A549 (cell line): ENCODE results near the gene SCML1. TPM values are rescaled to one million over a fixed set of nuclear protein-coding genes. Genes with fewer than 3 reads are reported as not detected.
A peak's percentile ranks its signal among the peaks of the same experiment; 100 is the strongest.

Experiments used
- ATAC-seq, 2 experiments: fragments of 200-7000 bp in 1 of 2; fragments of >200 bp in 1 of 2; cut with Nextera tagmentation in 1 of 2; cut with Tn5 transposase in 1 of 2; 3 replicates each; pipeline versions ENCODE4 v1.8.0 to v1.9.1; 2018 to 2020; ENCODE audit warnings: mild to moderate bottlenecking in 1 of 2, moderate library complexity in 1 of 2
- CTCF ChIA-PET: fragments of 300-600 bp; sonication (Branson Sonifier 250); formaldehyde crosslinking; extraction: SDS; loops from one replicate; lab custom pipeline; 2021; ENCODE audit warnings: antibody characterized with exemption, inconsistent platforms; lab: Yijun Ruan, JAX
- POLR2A ChIA-PET: fragments of 350-600 bp; formaldehyde crosslinking; extraction: SDS; loops from one replicate; lab custom pipeline; 2021; ENCODE audit warnings: antibody characterized with exemption, inconsistent platforms; lab: Yijun Ruan, JAX
- DNase-seq, 2 experiments: peaks; one replicate each; pipeline versions ENCODE4 v3.0.0 to v3.0.0-alpha.2; 2011 to 2016; ENCODE audit warnings: low read depth in 1 of 2, low spot score in 1 of 2
- FAIRE-seq: peaks from 2 replicates; lab custom pipeline; 2011; peaks lifted over from hg19 to GRCh38; lab: Jason Lieb, UNC
- H3K27ac ChIP-seq, 2 experiments: fragments of >200 bp; sonication (Bioruptor Twin); formaldehyde crosslinking; 3 replicates each; pipeline ENCODE4 v1.5.1; 2016 to 2017
- H3K4me1 ChIP-seq: fragments of >200 bp; sonication (Bioruptor Twin); formaldehyde crosslinking; 3 replicates; pipeline ENCODE4 v1.6.1; 2016
- H3K4me2 ChIP-seq: fragments of >200 bp; sonication (Bioruptor Twin); formaldehyde crosslinking; 3 replicates; pipeline ENCODE4 v1.6.1; 2016
- H3K4me3 ChIP-seq: fragments of >200 bp; sonication (Bioruptor Twin); formaldehyde crosslinking; 3 replicates; pipeline ENCODE4 v1.5.1; 2016
- H3K9me3 ChIP-seq: fragments of >200 bp; sonication (Bioruptor Twin); formaldehyde crosslinking; 3 replicates; pipeline ENCODE4 v1.6.1; 2016
- CBX2 ChIP-seq: fragments of 200-600 bp; sonication (generic); IDR thresholded peaks from 2 replicates; pipeline ENCODE4 v1.6.1; 2016; ENCODE audit warnings: low read depth, mild to moderate bottlenecking, borderline replicate concordance
- CHD2 ChIP-seq: fragments of 150-350 bp; IDR thresholded peaks from 2 replicates; pipeline ENCODE4 v1.6.1; 2014; ENCODE audit warnings: low read length; ENCODE audit not compliant: partially characterized antibody
- CTCF ChIP-seq: fragments of >200 bp; sonication (Bioruptor Twin); formaldehyde crosslinking; IDR thresholded peaks from 3 replicates; pipeline ENCODE4 v1.5.1; 2016
- EP300 ChIP-seq, 2 experiments: fragments of >200 bp; sonication (Bioruptor Twin); formaldehyde crosslinking; IDR thresholded peaks; 2 replicates in 1 of 2; 3 replicates in 1 of 2; pipeline ENCODE4 v1.6.1; 2016 to 2017
- HDAC2 ChIP-seq: fragments of 200-600 bp; sonication (generic); IDR thresholded peaks from 2 replicates; pipeline ENCODE4 v1.6.1; 2016
- HEYL ChIP-seq: fragments of 250-450 bp; sonication (Bioruptor Pico); IDR thresholded peaks from 2 replicates; pipeline ENCODE4 v1.8.0; 2021; ENCODE audit warnings: mild to moderate bottlenecking, moderate library complexity
- HOXB5 ChIP-seq: fragments of 250-450 bp; sonication (Bioruptor Pico); IDR thresholded peaks from 2 replicates; pipeline ENCODE4 v1.5.0; 2020; ENCODE audit warnings: mild to moderate bottlenecking, moderate library complexity
- KDM1A ChIP-seq: fragments of 200-600 bp; sonication (generic); IDR thresholded peaks from 2 replicates; pipeline ENCODE4 v1.6.1; 2016; ENCODE audit warnings: low read depth, mild to moderate bottlenecking
- MYC ChIP-seq: IDR thresholded peaks from 2 replicates; pipeline ENCODE4 v1.6.1; 2012; ENCODE audit warnings: mild to moderate bottlenecking, inconsistent platforms, low read length, improper control_type of control experiment, borderline replicate concordance
- PHF8 ChIP-seq: fragments of 200-600 bp; sonication (generic); IDR thresholded peaks from 2 replicates; pipeline ENCODE4 v1.6.1; 2016; ENCODE audit warnings: low read depth, mild to moderate bottlenecking, antibody characterized with exemption, moderate library complexity, borderline replicate concordance
- RAD21 ChIP-seq, 2 experiments: fragments of >200 bp in 1 of 2; sonication (Bioruptor Twin) in 1 of 2; formaldehyde crosslinking in 1 of 2; IDR thresholded peaks in 1 of 2; conservative IDR thresholded peaks in 1 of 2; 2 replicates in 1 of 2; 3 replicates in 1 of 2; pipeline ENCODE4 v1.6.1; 2012 to 2018; ENCODE audit warnings: inconsistent platforms in 1 of 2
- RARB ChIP-seq: fragments of 250-450 bp; sonication (Bioruptor Pico); IDR thresholded peaks from 2 replicates; pipeline ENCODE4 v1.8.0; 2021; ENCODE audit warnings: mild to moderate bottlenecking, moderate library complexity
- REST ChIP-seq: fragments of 200-600 bp; sonication (generic); IDR thresholded peaks from 2 replicates; pipeline ENCODE4 v1.6.1; 2016; ENCODE audit warnings: antibody characterized with exemption, mild to moderate bottlenecking, moderate library complexity
- RFX5 ChIP-seq: fragments of 450-650 bp; IDR thresholded peaks from 2 replicates; pipeline ENCODE4 v1.7.1; 2014; ENCODE audit warnings: antibody characterized with exemption, mild to moderate bottlenecking, moderate library complexity
- SREBF2 ChIP-seq: fragments of 450-650 bp; IDR thresholded peaks from 2 replicates; pipeline ENCODE4 v1.6.1; 2014; ENCODE audit warnings: mild to moderate bottlenecking, moderate library complexity
- TP53 ChIP-seq: fragments of 250-450 bp; sonication (Bioruptor Pico); IDR thresholded peaks from 2 replicates; pipeline ENCODE4 v1.5.0; 2021; ENCODE audit warnings: mild to moderate bottlenecking, moderate library complexity
- ZC3H11A ChIP-seq: fragments of 450-650 bp; IDR thresholded peaks from 2 replicates; pipeline ENCODE4 v1.6.1; 2014; ENCODE audit warnings: antibody characterized with exemption, mild to moderate bottlenecking
- ZFP36 ChIP-seq: fragments of 450-650 bp; IDR thresholded peaks from 2 replicates; pipeline ENCODE4 v1.6.1; 2014; ENCODE audit warnings: borderline replicate concordance; ENCODE audit not compliant: partially characterized antibody
- WGBS: methylation state at CpG from one replicate; pipeline ENCODE4 v1.1.6; 2017; ENCODE audit errors: missing lambda C conversion rate; 5-methylcytosine and 5-hydroxymethylcytosine counted together
- polyA plus RNA-seq, 4 experiments: library from polyadenylated mRNA; depleted of rRNA in 3 of 4; stranded (reverse); fragments of >200 nt; fragmentation: RNase III in 1 of 4; extraction: RNeasy Plus Mini Kit Qiagen cat#74134 plus additional on column Dnase treatment in 1 of 4; gene quantifications; 2 replicates in 3 of 4; 3 replicates in 1 of 4; pipeline ENCODE4 v1.2.3, GENCODE V29; 2011 to 2017
- TF ChIP-seq, protein P1 (sequence below): fragments of 450-650 bp; IDR thresholded peaks from 2 replicates; pipeline ENCODE4 v1.6.1; 2014; ENCODE audit warnings: antibody characterized with exemption
- TF ChIP-seq, protein P2 (sequence below): fragments of 150-350 bp; IDR thresholded peaks from 2 replicates; pipeline ENCODE4 v1.6.1; 2014; ENCODE audit warnings: low read depth, mild to moderate bottlenecking, low read length
- TF ChIP-seq, protein P3 (sequence below): IDR thresholded peaks from 2 replicates; pipeline ENCODE4 v1.6.1; 2012

Gene SCML1
- polyA plus RNA-seq, 2 of the 4 experiments (the other 2 are of a cell fraction): 4.9 to 13.3 TPM

DNA sequence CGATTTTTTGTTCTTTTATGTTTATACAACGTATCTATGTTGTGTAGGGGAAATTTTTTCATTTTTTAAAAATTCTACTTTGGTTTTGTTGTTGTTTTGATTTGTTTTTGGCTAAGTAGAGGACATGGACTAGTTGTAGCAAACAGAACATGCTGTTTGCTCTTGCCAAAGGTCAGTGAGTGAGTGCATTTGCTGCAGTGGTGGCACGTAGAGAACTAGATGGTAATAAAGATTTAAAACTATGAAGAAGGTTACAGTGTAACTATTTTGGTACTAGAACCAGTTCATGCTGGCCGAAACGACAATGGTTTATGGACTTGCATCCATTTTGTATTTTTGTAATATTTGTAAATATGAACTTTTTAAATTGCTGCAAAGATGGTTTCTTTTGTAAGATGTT, 1.9 kb upstream of the SCML1 start:
- Histone ChIP-seq H3K4me2 (peak overlapping the region; percentile 80), H3K4me3 (no peak overlapping the region), H3K4me1 (peaks cover 13% of the 10 kb centered on the region; the same call in 2 of the 3 replicates), H3K9me3 (no peaks in the 10 kb centered on the region), H3K27ac (no peak overlapping the region)
- TF ChIP-seq RFX5: no peak
- no peak for TF ChIP-seq ZC3H11A
- TF ChIP-seq EP300 (IDR thresholded peaks at IDR 0.05): no peak
- no peak for TF ChIP-seq REST
- no peak for TF ChIP-seq SREBF2
- TF ChIP-seq PHF8: no peak
- TF ChIP-seq HEYL (CRISPR knock-in tag): no peak
- no peak for TF ChIP-seq KDM1A
- TF ChIP-seq, protein P1, sequence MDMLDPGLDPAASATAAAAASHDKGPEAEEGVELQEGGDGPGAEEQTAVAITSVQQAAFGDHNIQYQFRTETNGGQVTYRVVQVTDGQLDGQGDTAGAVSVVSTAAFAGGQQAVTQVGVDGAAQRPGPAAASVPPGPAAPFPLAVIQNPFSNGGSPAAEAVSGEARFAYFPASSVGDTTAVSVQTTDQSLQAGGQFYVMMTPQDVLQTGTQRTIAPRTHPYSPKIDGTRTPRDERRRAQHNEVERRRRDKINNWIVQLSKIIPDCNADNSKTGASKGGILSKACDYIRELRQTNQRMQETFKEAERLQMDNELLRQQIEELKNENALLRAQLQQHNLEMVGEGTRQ: no peak
- no peak for TF ChIP-seq RARB (CRISPR knock-in tag)
- no peak for TF ChIP-seq TP53 (CRISPR knock-in tag)
- TF ChIP-seq HDAC2: no peak
- TF ChIP-seq, protein P2, sequence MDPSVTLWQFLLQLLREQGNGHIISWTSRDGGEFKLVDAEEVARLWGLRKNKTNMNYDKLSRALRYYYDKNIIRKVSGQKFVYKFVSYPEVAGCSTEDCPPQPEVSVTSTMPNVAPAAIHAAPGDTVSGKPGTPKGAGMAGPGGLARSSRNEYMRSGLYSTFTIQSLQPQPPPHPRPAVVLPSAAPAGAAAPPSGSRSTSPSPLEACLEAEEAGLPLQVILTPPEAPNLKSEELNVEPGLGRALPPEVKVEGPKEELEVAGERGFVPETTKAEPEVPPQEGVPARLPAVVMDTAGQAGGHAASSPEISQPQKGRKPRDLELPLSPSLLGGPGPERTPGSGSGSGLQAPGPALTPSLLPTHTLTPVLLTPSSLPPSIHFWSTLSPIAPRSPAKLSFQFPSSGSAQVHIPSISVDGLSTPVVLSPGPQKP: no peak
- no peak for TF ChIP-seq MYC
- no peak for TF ChIP-seq CHD2
- TF ChIP-seq, protein P3, sequence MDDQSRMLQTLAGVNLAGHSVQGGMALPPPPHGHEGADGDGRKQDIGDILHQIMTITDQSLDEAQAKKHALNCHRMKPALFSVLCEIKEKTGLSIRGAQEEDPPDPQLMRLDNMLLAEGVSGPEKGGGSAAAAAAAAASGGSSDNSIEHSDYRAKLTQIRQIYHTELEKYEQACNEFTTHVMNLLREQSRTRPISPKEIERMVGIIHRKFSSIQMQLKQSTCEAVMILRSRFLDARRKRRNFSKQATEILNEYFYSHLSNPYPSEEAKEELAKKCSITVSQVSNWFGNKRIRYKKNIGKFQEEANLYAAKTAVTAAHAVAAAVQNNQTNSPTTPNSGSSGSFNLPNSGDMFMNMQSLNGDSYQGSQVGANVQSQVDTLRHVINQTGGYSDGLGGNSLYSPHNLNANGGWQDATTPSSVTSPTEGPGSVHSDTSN: no peak
- no peak for TF ChIP-seq ZFP36
- no peak for TF ChIP-seq CBX2
- no peak for TF ChIP-seq RAD21 (conservative IDR thresholded peaks at IDR 0.05 in 1 of 2, IDR thresholded peaks at IDR 0.05 in 1 of 2)
- WGBS: 44% methylated on average over 5 of the region's 5 CpGs
- DNase-seq: no peak
- CTCF ChIA-PET: interaction anchor here (0.9 kb wide), 1 partner anchor 9 kb away, joined by 4 read pairs; no protein-coding TSS in a partner anchor
- POLR2A ChIA-PET: no interaction called here
- no peak for ATAC-seq
- FAIRE-seq: no peak

DNA sequence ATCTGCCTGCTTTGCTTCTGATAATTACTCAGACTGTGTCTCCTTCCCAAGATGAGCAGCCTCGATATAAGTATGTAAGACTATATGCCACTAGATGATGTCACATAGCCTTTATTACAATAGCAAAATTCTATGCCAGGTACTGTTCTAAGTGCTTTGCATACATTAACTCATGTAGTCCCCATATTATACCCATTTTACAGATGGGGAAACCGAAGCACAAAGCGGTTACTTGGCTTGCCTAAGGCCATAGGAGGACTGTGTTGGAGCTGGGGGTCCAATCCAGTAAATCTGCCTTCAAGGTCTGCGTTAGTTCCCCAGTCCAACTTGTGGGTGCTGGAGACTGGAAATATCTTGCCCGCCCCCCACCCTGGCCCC, 826 bp upstream of the SCML1 start:
- Histone ChIP-seq H3K4me1 (peaks cover 13% of the 10 kb centered on the region; the same call in 2 of the 3 replicates), H3K27ac (peak overlapping the region; percentile 68 to 86), H3K4me2 (peak overlapping the region; percentile 80), H3K4me3 (peak overlapping the region; percentile 52), H3K9me3 (no peaks in the 10 kb centered on the region)
- DNase-seq: no peak
- ATAC-seq: no peak
- no peak for TF ChIP-seq CTCF
- TF ChIP-seq HOXB5: no peak
- peak; percentile 94 for TF ChIP-seq KDM1A
- TF ChIP-seq HDAC2: peak; percentile 68; the same call in 1 of the 2 replicates
- peak; percentile 54 for FAIRE-seq
- ChIA-PET POLR2A (interaction anchor here (0.7 to 0.8 kb wide), 2 partner anchors 27 to 76 kb away, joined by 4 to 10 read pairs; no protein-coding TSS in a partner anchor), CTCF (interaction anchor here (0.9 kb wide), 1 partner anchor 10 kb away, joined by 4 read pairs; no protein-coding TSS in a partner anchor)
- WGBS: 73% methylated on average over 4 of the region's 5 CpGs
